Measurements from ENCODE around the gene BRF1.

DNA sequence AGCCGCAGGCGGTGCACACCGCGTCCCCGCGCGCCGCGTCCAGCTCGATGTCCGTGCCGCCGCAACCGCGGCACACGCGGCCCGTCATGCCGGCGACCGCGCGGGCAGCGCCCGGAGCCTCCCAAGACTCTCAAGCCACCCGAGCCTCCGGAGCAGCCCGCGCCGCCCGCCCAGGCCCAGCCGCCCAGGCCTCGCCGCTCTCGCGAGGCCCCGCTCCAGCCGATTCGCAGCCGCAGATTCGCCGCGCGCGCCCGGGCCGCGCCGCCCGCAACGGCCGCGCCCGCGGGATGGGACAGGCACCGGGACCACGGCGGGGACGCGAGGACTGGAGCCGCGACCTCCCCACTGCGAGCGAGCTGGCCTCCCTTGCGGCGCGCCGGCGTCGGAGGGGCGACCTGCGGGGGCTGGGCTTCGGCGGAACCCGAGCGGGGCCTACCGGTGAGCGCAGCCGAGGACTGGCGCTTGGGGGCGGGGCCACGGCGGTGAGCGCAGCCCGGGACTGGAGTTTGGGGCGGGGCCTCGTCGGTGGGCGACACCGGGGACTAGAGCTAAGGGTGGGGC is at the start of gene BRF1:
- TF ChIP-seq, protein P1, sequence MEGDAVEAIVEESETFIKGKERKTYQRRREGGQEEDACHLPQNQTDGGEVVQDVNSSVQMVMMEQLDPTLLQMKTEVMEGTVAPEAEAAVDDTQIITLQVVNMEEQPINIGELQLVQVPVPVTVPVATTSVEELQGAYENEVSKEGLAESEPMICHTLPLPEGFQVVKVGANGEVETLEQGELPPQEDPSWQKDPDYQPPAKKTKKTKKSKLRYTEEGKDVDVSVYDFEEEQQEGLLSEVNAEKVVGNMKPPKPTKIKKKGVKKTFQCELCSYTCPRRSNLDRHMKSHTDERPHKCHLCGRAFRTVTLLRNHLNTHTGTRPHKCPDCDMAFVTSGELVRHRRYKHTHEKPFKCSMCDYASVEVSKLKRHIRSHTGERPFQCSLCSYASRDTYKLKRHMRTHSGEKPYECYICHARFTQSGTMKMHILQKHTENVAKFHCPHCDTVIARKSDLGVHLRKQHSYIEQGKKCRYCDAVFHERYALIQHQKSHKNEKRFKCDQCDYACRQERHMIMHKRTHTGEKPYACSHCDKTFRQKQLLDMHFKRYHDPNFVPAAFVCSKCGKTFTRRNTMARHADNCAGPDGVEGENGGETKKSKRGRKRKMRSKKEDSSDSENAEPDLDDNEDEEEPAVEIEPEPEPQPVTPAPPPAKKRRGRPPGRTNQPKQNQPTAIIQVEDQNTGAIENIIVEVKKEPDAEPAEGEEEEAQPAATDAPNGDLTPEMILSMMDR (IDR thresholded peaks at IDR 0.05): no peak
- TF ChIP-seq POLR2A (IDR thresholded peaks at IDR 0.05): no peak

Measured in testis (tissue), 2 donors.